ENCODE data around the gene MAN2B2. TPM values are rescaled to one million over a fixed set of nuclear protein-coding genes. Genes with fewer than 3 reads are reported as not detected.

The MAN2B2 gene
- total RNA-seq, 2 experiments from 2014 or later, result 13.7 to 19.4 TPM

GRCh38 chr4:6550821-6551220 lies 24.2 kb upstream of the MAN2B2 start:
- Histone ChIP-seq H3K4me2 (ENCODE audit: low read length) (no peak overlapping the region), H2AFZ (ENCODE audit: low read length) (no peak overlapping the region), H3K4me1 (ENCODE audit: insufficient read depth, low read length, poor library complexity, severe bottlenecking) (no peaks in the 10 kb centered on the region), H3K4me3 (ENCODE audit: low read depth, low read length, poor library complexity, severe bottlenecking) (no peak overlapping the region), H3K9me3 (ENCODE audit: low read length) (no peaks in the 10 kb centered on the region), H4K20me1 (ENCODE audit: insufficient read depth, low read length) (no peaks in the 10 kb centered on the region), H3K27ac (ENCODE audit: low read depth, low read length, poor library complexity, severe bottlenecking) (no peak overlapping the region), H3K36me3 (ENCODE audit: insufficient read depth, low read length) (no peaks in the 10 kb centered on the region), H3K9me2 (ENCODE audit: insufficient read depth, low read length) (no peaks in the 10 kb centered on the region), H3K79me2 (ENCODE audit: insufficient read depth, low read depth, low read length) (no peaks in the 10 kb centered on the region)
- DNase-seq (ENCODE audit: low spot score), result no peak
- intact Hi-C loops (cut with micrococcal nuclease; ENCODE audit: unreplicated experiment), result no loop called here
- BruUV-seq (replicated peaks), result no TSS peak
- ChIA-PET POLR2A (interaction anchor here (0.6 kb wide), 1 partner anchor 12 kb away, joined by 3 read pairs; no protein-coding TSS in a partner anchor), CTCF (ENCODE audit: unreplicated experiment) (no interaction called here)
- TF ChIP-seq EZH2phosphoT487 (IDR thresholded peaks at IDR 0.05; ENCODE audit: borderline replicate concordance, low read depth, low read length), result no peak

GRCh38 chr4:6551660-6552059 lies 23.3 kb upstream of the MAN2B2 start:
- intact Hi-C loops (cut with micrococcal nuclease; ENCODE audit: unreplicated experiment), result no loop called here
- Histone ChIP-seq H3K9me3 (ENCODE audit: low read length) (no peaks in the 10 kb centered on the region), H4K20me1 (ENCODE audit: insufficient read depth, low read length) (no peaks in the 10 kb centered on the region), H3K4me2 (ENCODE audit: low read length) (no peak overlapping the region), H2AFZ (ENCODE audit: low read length) (no peak overlapping the region), H3K9me2 (ENCODE audit: insufficient read depth, low read length) (no peaks in the 10 kb centered on the region), H3K4me3 (ENCODE audit: low read depth, low read length, poor library complexity, severe bottlenecking) (no peak overlapping the region), H3K36me3 (ENCODE audit: insufficient read depth, low read length) (no peaks in the 10 kb centered on the region), H3K27ac (ENCODE audit: low read depth, low read length, poor library complexity, severe bottlenecking) (no peak overlapping the region), H3K79me2 (ENCODE audit: insufficient read depth, low read depth, low read length) (no peaks in the 10 kb centered on the region), H3K4me1 (ENCODE audit: insufficient read depth, low read length, poor library complexity, severe bottlenecking) (no peaks in the 10 kb centered on the region)
- DNase-seq (ENCODE audit: low spot score), result no peak
- ChIA-PET CTCF (ENCODE audit: unreplicated experiment) (no interaction called here), POLR2A (no interaction called here)
- no peak for TF ChIP-seq EZH2phosphoT487 (IDR thresholded peaks at IDR 0.05; ENCODE audit: borderline replicate concordance, low read depth, low read length)
- TF ChIP-seq CTCF (conservative IDR thresholded peaks at IDR 0.05; ENCODE audit: low read length), result no peak
- BruUV-seq (replicated peaks), result no TSS peak

DNA sequence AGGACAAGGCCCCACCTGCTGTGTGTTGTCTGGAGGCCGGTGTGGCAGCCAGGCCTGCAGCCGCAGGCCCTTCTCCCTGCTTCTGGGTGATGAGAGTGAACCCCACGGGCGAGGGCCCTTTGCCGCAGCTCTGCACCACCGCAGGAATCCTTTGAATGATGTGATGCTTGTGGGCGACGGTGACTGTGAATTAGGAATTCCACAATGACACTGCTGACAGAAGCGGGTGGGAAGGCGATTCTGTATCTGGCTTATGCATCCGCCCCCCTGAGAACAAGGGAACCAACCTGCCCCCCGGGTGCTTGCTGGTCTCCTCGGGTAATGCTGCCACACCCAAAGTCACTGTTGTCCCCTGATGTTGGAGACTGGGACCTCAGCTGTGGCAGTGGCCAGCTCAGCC lies 19.5 kb upstream of the MAN2B2 start:
- Histone ChIP-seq H3K9me2 (ENCODE audit: insufficient read depth, low read length) (no peaks in the 10 kb centered on the region), H3K4me1 (ENCODE audit: insufficient read depth, low read length, poor library complexity, severe bottlenecking) (no peaks in the 10 kb centered on the region), H4K20me1 (ENCODE audit: insufficient read depth, low read length) (no peaks in the 10 kb centered on the region), H3K36me3 (ENCODE audit: insufficient read depth, low read length) (no peaks in the 10 kb centered on the region), H3K79me2 (ENCODE audit: insufficient read depth, low read depth, low read length) (no peaks in the 10 kb centered on the region), H3K9me3 (ENCODE audit: low read length) (no peaks in the 10 kb centered on the region), H3K27ac (ENCODE audit: low read depth, low read length, poor library complexity, severe bottlenecking) (no peak overlapping the region), H3K4me2 (ENCODE audit: low read length) (no peak overlapping the region), H2AFZ (ENCODE audit: low read length) (no peak overlapping the region), H3K4me3 (ENCODE audit: low read depth, low read length, poor library complexity, severe bottlenecking) (no peak overlapping the region)
- intact Hi-C loops (cut with micrococcal nuclease; ENCODE audit: unreplicated experiment), result no loop called here
- BruUV-seq (replicated peaks), result no TSS peak
- ChIA-PET CTCF (ENCODE audit: unreplicated experiment) (no interaction called here), POLR2A (no interaction called here)
- no peak for DNase-seq (ENCODE audit: low spot score)
- no peak for TF ChIP-seq CTCF (conservative IDR thresholded peaks at IDR 0.05; ENCODE audit: low read length)
- TF ChIP-seq EZH2phosphoT487 (IDR thresholded peaks at IDR 0.05; ENCODE audit: borderline replicate concordance, low read depth, low read length), result no peak
